ENCODE results near the gene MYO5B. TPM values are rescaled to one million over a fixed set of nuclear protein-coding genes. Genes with fewer than 3 reads are reported as not detected.
A peak's percentile ranks its signal among the peaks of the same experiment; 100 is the strongest.

The MYO5B gene
- total and polyA plus RNA-seq, 4 donors, result 5.4 to 23.4 (median 11.4) TPM

- TF ChIP-seq FOXA2 (IDR thresholded peaks at IDR 0.05) (no peak), HNF4G (IDR thresholded peaks at IDR 0.05) (no peak)
These were observed 374.9 kb downstream of the MYO5B start (continued) for GRCh38 chr18:49819823-49820671.

- Histone ChIP-seq H3K27ac (ENCODE audit: low read depth in 1 of 2, low read length in 2 of 2) (peak overlapping the region in 1 of 2 donors; percentile 37), H3K36me3 (ENCODE audit: control insufficient read depth in 4 of 4, insufficient read depth in 3 of 4, low read depth in 1 of 4, low read length in 3 of 4) (no peaks in the 10 kb centered on the region), H3K9me3 (ENCODE audit: control insufficient read depth in 4 of 4, low read length in 3 of 4) (no peaks in the 10 kb centered on the region), H3K27me3 (ENCODE audit: control insufficient read depth in 4 of 4, insufficient read depth in 4 of 4, low read length in 3 of 4) (no peaks in the 10 kb centered on the region), H3K4me3 (ENCODE audit: low read depth in 1 of 3, low read length in 3 of 3) (no peak overlapping the region), H3K9ac (ENCODE audit: low read depth in 1 of 2, low read length in 2 of 2) (no peak overlapping the region), H3K4me1 (ENCODE audit: control insufficient read depth in 4 of 4, insufficient read depth in 4 of 4, low read length in 3 of 4) (peaks cover 10 to 40% (median 19%) of the 10 kb centered on the region in 4 donors)
- WGBS, result 64% methylated on average over 5 of the region's 5 CpGs
- TF ChIP-seq RAD21 (IDR thresholded peaks at IDR 0.05), result peak in 1 of 2 donors; percentile 10
- no peak for TF ChIP-seq TAF1 (conservative IDR thresholded peaks at IDR 0.05)
- TF ChIP-seq REST (IDR thresholded peaks at IDR 0.05), result no peak
- TF ChIP-seq JUND (IDR thresholded peaks at IDR 0.05), result peak in 1 of 2 donors; percentile 48
- TF ChIP-seq HNF4G (IDR thresholded peaks at IDR 0.05), result peak; percentile 89
- TF ChIP-seq GABPA (IDR thresholded peaks at IDR 0.05 in 1 of 2, conservative IDR thresholded peaks at IDR 0.05 in 1 of 2), result no peak
- TF ChIP-seq RXRA (IDR thresholded peaks at IDR 0.05), result peak; percentile 60 to 64
- no peak for TF ChIP-seq CTCF (IDR thresholded peaks at IDR 0.05; ENCODE audit: low read depth, low read length, missing input control)
- TF ChIP-seq HNF4A (conservative IDR thresholded peaks at IDR 0.05), result peak; percentile 94 to 97
- TF ChIP-seq SP1 (IDR thresholded peaks at IDR 0.05), result peak; percentile 46
- no peak for DNase-seq (ENCODE audit: low spot score)
These were observed 375.8 kb downstream of the MYO5B start for GRCh38 chr18:49819071-49819662.

- no peak for DNase-seq (ENCODE audit: low spot score)
- H3K4me1 ChIP-seq (ENCODE audit: control insufficient read depth in 4 of 4, insufficient read depth in 4 of 4, low read length in 3 of 4), result peaks cover 5 to 35% (median 12%) of the 10 kb centered on the region in 4 donors
- H3K27me3 ChIP-seq (ENCODE audit: control insufficient read depth in 4 of 4, insufficient read depth in 4 of 4, low read length in 3 of 4), result no peaks in the 10 kb centered on the region
- H3K9ac ChIP-seq (ENCODE audit: low read depth in 1 of 2, low read length in 2 of 2), result no peak overlapping the region
- H3K27ac ChIP-seq (ENCODE audit: low read depth in 1 of 2, low read length in 2 of 2), result no peak overlapping the region
- no peaks in the 10 kb centered on the region for H3K36me3 ChIP-seq (ENCODE audit: control insufficient read depth in 4 of 4, insufficient read depth in 3 of 4, low read depth in 1 of 4, low read length in 3 of 4)
- no peaks in the 10 kb centered on the region for H3K9me3 ChIP-seq (ENCODE audit: control insufficient read depth in 4 of 4, low read length in 3 of 4)
- WGBS, result 91% methylated on average over 5 of the region's 5 CpGs
- TF ChIP-seq YY1 (IDR thresholded peaks at IDR 0.05) (no peak), JUND (IDR thresholded peaks at IDR 0.05) (no peak), ATF3 (IDR thresholded peaks at IDR 0.05) (no peak), FOXA2 (IDR thresholded peaks at IDR 0.05) (no peak), HNF4A (conservative IDR thresholded peaks at IDR 0.05) (no peak), CTCF (IDR thresholded peaks at IDR 0.05; ENCODE audit: low read depth, low read length, missing input control) (no peak), HNF4G (IDR thresholded peaks at IDR 0.05) (no peak), MAX (IDR thresholded peaks at IDR 0.05) (no peak), REST (IDR thresholded peaks at IDR 0.05) (no peak), TAF1 (conservative IDR thresholded peaks at IDR 0.05) (no peak), NR2F2 (IDR thresholded peaks at IDR 0.05) (no peak), RXRA (IDR thresholded peaks at IDR 0.05) (no peak), GABPA (IDR thresholded peaks at IDR 0.05 in 1 of 2, conservative IDR thresholded peaks at IDR 0.05 in 1 of 2) (no peak), SP1 (IDR thresholded peaks at IDR 0.05) (no peak)
- no peak overlapping the region for H3K4me3 ChIP-seq (ENCODE audit: low read depth in 1 of 3, low read length in 3 of 3)
These were observed 377.0 kb downstream of the MYO5B start for GRCh38 chr18:49817947-49818346.

Measured in liver (tissue), 9 donors.